ENCODE data around the gene XCR1. TPM values are rescaled to one million over a fixed set of nuclear protein-coding genes. Genes with fewer than 3 reads are reported as not detected.
A peak's percentile ranks its signal among the peaks of the same experiment; 100 is the strongest.

Gene XCR1, protein sequence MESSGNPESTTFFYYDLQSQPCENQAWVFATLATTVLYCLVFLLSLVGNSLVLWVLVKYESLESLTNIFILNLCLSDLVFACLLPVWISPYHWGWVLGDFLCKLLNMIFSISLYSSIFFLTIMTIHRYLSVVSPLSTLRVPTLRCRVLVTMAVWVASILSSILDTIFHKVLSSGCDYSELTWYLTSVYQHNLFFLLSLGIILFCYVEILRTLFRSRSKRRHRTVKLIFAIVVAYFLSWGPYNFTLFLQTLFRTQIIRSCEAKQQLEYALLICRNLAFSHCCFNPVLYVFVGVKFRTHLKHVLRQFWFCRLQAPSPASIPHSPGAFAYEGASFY
- not detected in 2 replicates for total RNA-seq (2014; rRNA removed; shearing (Covaris generic))
- polyA plus RNA-seq (2016; fragmentation: Nextera tagmentation; extraction: Ambion mirVana) = not detected in 2 replicates

- H3K4me1 ChIP-seq (ENCODE audit: insufficient read depth) = no peaks in the 10 kb centered on the region
- H3K9me2 ChIP-seq (ENCODE audit: insufficient read depth) = no peaks in the 10 kb centered on the region
- H3K4me3 ChIP-seq = no peak within 1 kb of the TSS
- no peak for TF ChIP-seq EZH2 (IDR thresholded peaks at IDR 0.05; ENCODE audit: insufficient read depth, poor library complexity, severe bottlenecking)
- no peak for TF ChIP-seq EZH2phosphoT487 (IDR thresholded peaks at IDR 0.05; ENCODE audit: insufficient read depth, low read depth)
- H4K20me1 ChIP-seq (ENCODE audit: insufficient read depth) = no peaks in the 10 kb centered on the region
- H3K36me3 ChIP-seq (ENCODE audit: low read depth) = no peaks in the 10 kb centered on the region
- H2AFZ ChIP-seq = no peak within 1 kb of the TSS
- no peak for DNase-seq
- in situ Hi-C loops (cut with MboI) = no loop called here
- H3K79me2 ChIP-seq (ENCODE audit: insufficient read depth) = no peaks in the 10 kb centered on the region
- H3F3A ChIP-seq (ENCODE audit: insufficient read depth) = no peaks in the 10 kb centered on the region
- WGBS, 2 experiments (ENCODE audit: low coverage in 1 of 2, low lambda C conversion rate in 2 of 2, missing lambda C conversion rate in 2 of 2) = 57 to 64% methylated on average over 3 of the region's 3 CpGs
- no peak within 1 kb of the TSS for H3K27ac ChIP-seq
- H3K4me2 ChIP-seq (ENCODE audit: unreplicated experiment) = no peak within 1 kb of the TSS
- no peaks in the 10 kb centered on the region for H3K9me3 ChIP-seq (ENCODE audit: low read depth)
- H3K27me3 ChIP-seq (replicated peaks; ENCODE audit: insufficient read depth) = 0 out of 2 replicates have a peak, but pooled peaks cover 12% of the 10 kb centered on the region
- no peak within 1 kb of the TSS for H3K9ac ChIP-seq
These were observed at the start of gene XCR1 for GRCh38 chr3:46027021-46027705. Gene XCR1, minus strand, starts transcription at chr3:46027483. Its CDS starts 5,536 bp downstream, at chr3:46021947.

GRCh38 chr3:46076606-46077005 lies 49.3 kb upstream of the XCR1 start:
- no peak for TF ChIP-seq EZH2 (IDR thresholded peaks at IDR 0.05; ENCODE audit: insufficient read depth, poor library complexity, severe bottlenecking)
- H3K4me2 ChIP-seq (ENCODE audit: unreplicated experiment) = no peak overlapping the region
- no peaks in the 10 kb centered on the region for H3K9me3 ChIP-seq (ENCODE audit: low read depth)
- no peaks in the 10 kb centered on the region for H3K9me2 ChIP-seq (ENCODE audit: insufficient read depth)
- no peaks in the 10 kb centered on the region for H3K4me1 ChIP-seq (ENCODE audit: insufficient read depth)
- H3F3A ChIP-seq (ENCODE audit: insufficient read depth) = no peaks in the 10 kb centered on the region
- peaks cover 3% of the 10 kb centered on the region; the same call in 1 of the 2 replicates for H3K27me3 ChIP-seq (replicated peaks; ENCODE audit: insufficient read depth)
- H3K27ac ChIP-seq = no peak overlapping the region
- H2AFZ ChIP-seq = no peak overlapping the region
- no peak overlapping the region for H3K9ac ChIP-seq
- DNase-seq = peak; percentile 18
- in situ Hi-C loops (cut with MboI) = loop anchor here (25.0 kb wide), 1 partner anchor 564 kb away; no protein-coding TSS in a partner anchor
- H3K4me3 ChIP-seq = no peak overlapping the region
- H4K20me1 ChIP-seq (ENCODE audit: insufficient read depth) = no peaks in the 10 kb centered on the region
- H3K79me2 ChIP-seq (ENCODE audit: insufficient read depth) = no peaks in the 10 kb centered on the region
- no peaks in the 10 kb centered on the region for H3K36me3 ChIP-seq (ENCODE audit: low read depth)

DNA sequence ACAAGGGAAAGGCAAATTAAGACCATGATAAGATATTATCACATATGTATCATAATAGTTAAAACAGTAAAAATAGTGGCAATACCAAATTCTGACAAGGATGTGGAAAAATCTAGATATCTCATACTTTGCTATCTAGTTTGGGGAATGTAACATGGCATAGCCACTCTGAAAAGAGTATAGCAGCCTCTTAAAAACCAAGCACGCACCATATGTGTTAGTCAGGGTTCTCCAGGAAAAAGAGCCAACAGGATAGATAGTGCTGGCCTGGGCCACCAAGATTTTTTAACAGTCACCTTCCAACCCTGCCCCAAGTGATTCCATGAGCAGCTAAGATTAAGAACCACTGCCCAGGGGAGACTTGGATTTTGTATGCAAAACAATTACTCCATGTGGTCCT lies 48.5 kb upstream of the XCR1 start:
- Histone ChIP-seq H3K79me2 (ENCODE audit: insufficient read depth) (no peaks in the 10 kb centered on the region), H3K4me2 (ENCODE audit: unreplicated experiment) (no peak overlapping the region), H3K9me3 (ENCODE audit: low read depth) (no peaks in the 10 kb centered on the region), H3K36me3 (ENCODE audit: low read depth) (no peaks in the 10 kb centered on the region), H3K9ac (no peak overlapping the region), H3K4me3 (no peak overlapping the region), H3K27me3 (replicated peaks; ENCODE audit: insufficient read depth) (peaks cover 10% of the 10 kb centered on the region; the same call in 1 of the 2 replicates), H3K4me1 (ENCODE audit: insufficient read depth) (no peaks in the 10 kb centered on the region), H2AFZ (no peak overlapping the region), H3K27ac (no peak overlapping the region), H3F3A (ENCODE audit: insufficient read depth) (no peaks in the 10 kb centered on the region), H3K9me2 (ENCODE audit: insufficient read depth) (no peaks in the 10 kb centered on the region), H4K20me1 (ENCODE audit: insufficient read depth) (no peaks in the 10 kb centered on the region)
- DNase-seq = no peak
- WGBS, 2 experiments (ENCODE audit: low coverage in 1 of 2, low lambda C conversion rate in 2 of 2, missing lambda C conversion rate in 2 of 2) = 88 to 95% methylated on average over 1 of the region's 1 CpG
- no peak for TF ChIP-seq EZH2 (IDR thresholded peaks at IDR 0.05; ENCODE audit: insufficient read depth, poor library complexity, severe bottlenecking)
- no peak for TF ChIP-seq EZH2phosphoT487 (IDR thresholded peaks at IDR 0.05; ENCODE audit: insufficient read depth, low read depth)
- in situ Hi-C loops (cut with MboI) = loop anchor here (25.0 kb wide), 1 partner anchor 564 kb away; no protein-coding TSS in a partner anchor

DNA sequence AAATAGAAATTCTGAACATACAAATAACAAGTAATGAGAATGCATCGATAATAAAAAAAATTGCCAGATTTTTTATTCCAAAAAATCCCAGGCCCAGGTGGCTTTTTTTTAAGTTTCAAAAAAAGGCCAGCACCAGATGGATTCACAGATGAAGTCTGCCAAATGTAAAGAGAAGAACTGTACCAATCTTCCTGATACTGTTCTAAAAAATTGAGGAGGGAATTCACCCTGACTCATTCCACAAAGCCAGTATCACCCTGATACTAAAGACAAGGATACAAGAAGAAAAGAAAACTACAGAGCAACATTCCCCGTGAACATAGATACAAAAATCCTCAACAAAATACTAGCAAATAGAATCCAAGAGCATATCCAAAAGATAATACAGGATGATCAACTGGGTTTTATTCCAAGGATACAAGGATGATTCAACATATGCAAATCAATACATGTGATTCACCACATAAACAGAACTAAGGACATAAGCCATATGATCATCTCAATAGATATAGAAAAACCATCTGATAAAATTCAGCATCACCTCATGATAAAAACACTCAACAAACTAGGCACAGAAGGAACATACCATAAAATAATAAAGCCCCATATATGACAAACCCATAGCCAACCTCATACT lies 44.1 kb upstream of the XCR1 start:
- Histone ChIP-seq H3F3A (ENCODE audit: insufficient read depth) (no peaks in the 10 kb centered on the region), H3K9me3 (ENCODE audit: low read depth) (no peaks in the 10 kb centered on the region), H3K9ac (no peak overlapping the region), H3K27me3 (replicated peaks; ENCODE audit: insufficient read depth) (peaks cover 34% of the 10 kb centered on the region), H3K36me3 (ENCODE audit: low read depth) (no peaks in the 10 kb centered on the region), H3K4me3 (no peak overlapping the region), H2AFZ (no peak overlapping the region), H3K9me2 (ENCODE audit: insufficient read depth) (no peaks in the 10 kb centered on the region), H3K27ac (no peak overlapping the region), H3K4me1 (ENCODE audit: insufficient read depth) (no peaks in the 10 kb centered on the region), H3K79me2 (ENCODE audit: insufficient read depth) (no peaks in the 10 kb centered on the region), H3K4me2 (ENCODE audit: unreplicated experiment) (no peak overlapping the region), H4K20me1 (ENCODE audit: insufficient read depth) (no peaks in the 10 kb centered on the region)
- TF ChIP-seq EZH2 (IDR thresholded peaks at IDR 0.05; ENCODE audit: insufficient read depth, poor library complexity, severe bottlenecking) (no peak), EZH2phosphoT487 (IDR thresholded peaks at IDR 0.05; ENCODE audit: insufficient read depth, low read depth) (no peak)
- 52 to 63% methylated on average over 2 of the region's 2 CpGs for WGBS, 2 experiments (ENCODE audit: low coverage in 1 of 2, low lambda C conversion rate in 2 of 2, missing lambda C conversion rate in 2 of 2)
- DNase-seq = no peak
- in situ Hi-C loops (cut with MboI) = loop anchor here (5.0 kb wide), 1 partner anchor 319 kb away; no protein-coding TSS in a partner anchor

All from GM23248 (cell line).